GM12878 (cell line): ENCODE results near the gene C1orf35.

Experiments used
- CEBPB ChIP-seq, 2 experiments: fragments of 150-350 bp in 1 of 2; IDR thresholded peaks; 2 replicates each; pipeline ENCODE4 v1.6.1; 2012 to 2014; ENCODE audit warnings: low read depth in 2 of 2, low read length in 2 of 2, borderline replicate concordance in 1 of 2, inconsistent platforms in 1 of 2
- EED ChIP-seq: sonication (generic); IDR thresholded peaks from 2 replicates; pipeline ENCODE4 v1.6.1; 2016; ENCODE audit warnings: antibody characterized with exemption, low read depth
- EZH2 ChIP-seq: IDR thresholded peaks from 2 replicates; pipeline ENCODE4 v1.6.1; 2012; ENCODE audit warnings: low read depth, mild to moderate bottlenecking, control low read depth, inconsistent platforms, low read length, borderline replicate concordance; ENCODE audit not compliant: control insufficient read depth
- FOXM1 ChIP-seq: IDR thresholded peaks from 2 replicates; pipeline ENCODE4 v1.6.1; 2012; ENCODE audit warnings: low read depth, mild to moderate bottlenecking, inconsistent platforms, low read length, moderate library complexity
- POLR2AphosphoS5 ChIP-seq: IDR thresholded peaks from 2 replicates; pipeline ENCODE4 v1.6.1; 2011; ENCODE audit warnings: mild to moderate bottlenecking, low read length, inconsistent platforms
- SP1 ChIP-seq: IDR thresholded peaks from one replicate; pipeline ENCODE4 v1.6.1; 2011; ENCODE audit warnings: low read depth, low read length
- TF ChIP-seq, protein P1 (sequence below), 3 experiments: IDR thresholded peaks in 2 of 3; conservative IDR thresholded peaks in 1 of 3; 2 replicates each; pipeline ENCODE4 v1.5.1; 2011; ENCODE audit warnings: low read depth in 3 of 3, low read length in 3 of 3, mild to moderate bottlenecking in 3 of 3, control low read depth in 2 of 3, moderate library complexity in 2 of 3, inconsistent platforms in 1 of 3, mixed read lengths in 1 of 3; ENCODE audit not compliant: control insufficient read depth in 2 of 3, insufficient read depth in 1 of 3; ENCODE audit errors: extremely low read depth in 1 of 3

DNA sequence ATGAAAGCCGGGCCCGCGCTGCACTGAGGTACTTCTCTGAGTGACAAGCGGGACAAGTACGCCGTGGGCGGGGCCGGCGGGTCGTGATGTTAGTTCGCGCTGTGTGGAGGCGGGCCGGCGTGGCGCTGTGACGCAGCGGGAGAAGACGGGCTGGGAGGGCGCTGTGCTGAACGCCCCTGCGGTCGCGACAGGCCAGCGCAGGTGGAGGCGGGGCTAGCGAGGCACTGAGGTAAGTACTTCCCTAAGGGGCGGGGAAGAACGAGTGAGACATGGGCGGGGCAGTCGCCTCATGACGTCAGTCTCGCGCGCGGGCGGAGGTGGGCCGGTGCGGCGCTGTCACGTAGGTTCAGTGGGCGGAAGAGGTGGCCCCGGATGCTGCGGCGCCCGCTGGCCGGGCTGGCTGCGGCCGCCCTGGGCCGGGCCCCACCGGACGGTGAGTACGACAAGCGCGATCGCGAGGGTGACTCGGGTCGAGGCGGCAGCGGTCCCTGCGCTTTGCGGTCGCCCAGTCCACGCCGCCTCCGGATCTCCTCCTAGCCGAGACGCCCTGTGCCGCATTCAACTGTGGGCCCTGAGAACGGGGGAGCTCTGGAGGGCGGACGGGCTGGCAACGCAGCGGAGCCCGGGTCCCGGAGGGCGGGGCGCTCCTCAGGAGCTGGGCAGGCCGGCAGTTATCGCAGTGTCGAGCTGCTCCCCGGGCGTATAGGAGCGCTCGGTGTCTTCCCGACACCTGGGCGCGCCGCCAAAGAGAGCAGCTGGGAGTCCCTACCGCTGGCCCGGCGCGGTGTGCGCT, 37.0 kb upstream of the C1orf35 start, which contains the start of gene GUK1:
- TF ChIP-seq, protein P1, sequence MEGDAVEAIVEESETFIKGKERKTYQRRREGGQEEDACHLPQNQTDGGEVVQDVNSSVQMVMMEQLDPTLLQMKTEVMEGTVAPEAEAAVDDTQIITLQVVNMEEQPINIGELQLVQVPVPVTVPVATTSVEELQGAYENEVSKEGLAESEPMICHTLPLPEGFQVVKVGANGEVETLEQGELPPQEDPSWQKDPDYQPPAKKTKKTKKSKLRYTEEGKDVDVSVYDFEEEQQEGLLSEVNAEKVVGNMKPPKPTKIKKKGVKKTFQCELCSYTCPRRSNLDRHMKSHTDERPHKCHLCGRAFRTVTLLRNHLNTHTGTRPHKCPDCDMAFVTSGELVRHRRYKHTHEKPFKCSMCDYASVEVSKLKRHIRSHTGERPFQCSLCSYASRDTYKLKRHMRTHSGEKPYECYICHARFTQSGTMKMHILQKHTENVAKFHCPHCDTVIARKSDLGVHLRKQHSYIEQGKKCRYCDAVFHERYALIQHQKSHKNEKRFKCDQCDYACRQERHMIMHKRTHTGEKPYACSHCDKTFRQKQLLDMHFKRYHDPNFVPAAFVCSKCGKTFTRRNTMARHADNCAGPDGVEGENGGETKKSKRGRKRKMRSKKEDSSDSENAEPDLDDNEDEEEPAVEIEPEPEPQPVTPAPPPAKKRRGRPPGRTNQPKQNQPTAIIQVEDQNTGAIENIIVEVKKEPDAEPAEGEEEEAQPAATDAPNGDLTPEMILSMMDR (IDR thresholded peaks at IDR 0.05 in 2 of 3, conservative IDR thresholded peaks at IDR 0.05 in 1 of 3; ENCODE audit: control insufficient read depth in 2 of 3, extremely low read depth in 1 of 3, insufficient read depth in 1 of 3, low read depth in 3 of 3, low read length in 3 of 3) = peak in 1 of 3 experiments; percentile 23; a peak in 1 of 6 replicates
- TF ChIP-seq CEBPB (IDR thresholded peaks at IDR 0.05; ENCODE audit: borderline replicate concordance in 1 of 2, low read depth in 2 of 2, low read length in 2 of 2) = no peak
- TF ChIP-seq POLR2AphosphoS5 = peak; percentile 87
- TF ChIP-seq FOXM1 = no peak
- no peak for TF ChIP-seq EZH2
- TF ChIP-seq SP1 = peak; percentile 89
- no peak for TF ChIP-seq EED
